HepG2 (cell line): ENCODE data around the gene ARTN. TPM values are rescaled to one million over a fixed set of nuclear protein-coding genes. Genes with fewer than 3 reads are reported as not detected.

ENCODE experiments used
- CENPX ChIP-seq: sonication (generic); formaldehyde crosslinking; IDR thresholded peaks from 2 replicates; pipeline ENCODE4 v1.9.0; 2021; ENCODE audit warnings: mild to moderate bottlenecking, missing genetic modification reagents, moderate library complexity
- DMTF1 ChIP-seq: sonication (generic); formaldehyde crosslinking; IDR thresholded peaks from 2 replicates; pipeline ENCODE4 v1.4.0; 2020; ENCODE audit warnings: mild to moderate bottlenecking, missing genetic modification reagents
- DNMT3B ChIP-seq: conservative IDR thresholded peaks from 2 replicates; pipeline ENCODE4 v1.6.1; 2016; ENCODE audit warnings: missing biosample characterization, control low read depth
- ELK4 ChIP-seq: sonication (generic); formaldehyde crosslinking; IDR thresholded peaks from 2 replicates; pipeline ENCODE4 v1.9.0; 2021; ENCODE audit warnings: missing genetic modification reagents, borderline replicate concordance
- FOXA1 ChIP-seq, 2 experiments: fragments of 450-650 bp in 1 of 2; sonication (generic) in 1 of 2; formaldehyde crosslinking in 1 of 2; IDR thresholded peaks; 2 replicates each; pipeline versions ENCODE4 v1.4.0 to v1.6.1; 2016 to 2020; ENCODE audit warnings: missing genetic modification reagents in 1 of 2
- HES4 ChIP-seq: sonication (generic); formaldehyde crosslinking; IDR thresholded peaks from 2 replicates; pipeline ENCODE4 v1.9.0; 2021; ENCODE audit warnings: mild to moderate bottlenecking, missing genetic modification reagents, borderline replicate concordance
- JUNB ChIP-seq: sonication (generic); formaldehyde crosslinking; IDR thresholded peaks from 2 replicates; pipeline ENCODE4 v1.8.0; 2022; ENCODE audit warnings: missing genetic modification reagents, mild to moderate bottlenecking, borderline replicate concordance
- KAT8 ChIP-seq: IDR thresholded peaks from 2 replicates; pipeline ENCODE4 v1.6.1; 2016; ENCODE audit warnings: missing genetic modification reagents, missing compliant biosample characterization
- KDM3A ChIP-seq: IDR thresholded peaks from 2 replicates; pipeline ENCODE4 v1.6.1; 2018; ENCODE audit warnings: low read depth, missing compliant biosample characterization
- NR1H2 ChIP-seq: sonication (generic); formaldehyde crosslinking; IDR thresholded peaks from 2 replicates; pipeline ENCODE4 v1.8.1; 2022; ENCODE audit warnings: low read depth, missing genetic modification reagents, borderline replicate concordance
- TCF12 ChIP-seq, 2 experiments: fragments of 450-650 bp in 1 of 2; sonication (generic) in 1 of 2; formaldehyde crosslinking in 1 of 2; IDR thresholded peaks; 2 replicates each; pipeline versions ENCODE4 v1.6.1 to v1.8.0; 2017 to 2022; ENCODE audit warnings: antibody characterized with exemption in 1 of 2, mild to moderate bottlenecking in 1 of 2, missing genetic modification reagents in 1 of 2, moderate library complexity in 1 of 2
- TOPORS ChIP-seq: sonication (generic); formaldehyde crosslinking; IDR thresholded peaks from 2 replicates; pipeline ENCODE4 v1.8.0; 2023; ENCODE audit warnings: mild to moderate bottlenecking, missing genetic modification reagents
- ZBTB8A ChIP-seq: sonication (generic); formaldehyde crosslinking; IDR thresholded peaks from 2 replicates; pipeline ENCODE4 v1.4.0; 2020; ENCODE audit warnings: mild to moderate bottlenecking, low read depth, missing genetic modification reagents, borderline replicate concordance
- ZKSCAN5 ChIP-seq: sonication (generic); formaldehyde crosslinking; IDR thresholded peaks from 2 replicates; pipeline ENCODE4 v1.5.1; 2020; ENCODE audit warnings: mild to moderate bottlenecking, missing genetic modification reagents
- ZNF850 ChIP-seq: sonication (generic); formaldehyde crosslinking; conservative IDR thresholded peaks from 2 replicates; pipeline ENCODE4 v1.9.0; 2021; ENCODE audit warnings: mild to moderate bottlenecking, missing genetic modification reagents
- ZSCAN25 ChIP-seq: sonication (generic); formaldehyde crosslinking; IDR thresholded peaks from 2 replicates; pipeline ENCODE4 v1.8.0; 2022; ENCODE audit warnings: mild to moderate bottlenecking, missing genetic modification reagents
- polyA plus RNA-seq, 8 experiments: library from polyadenylated mRNA; depleted of rRNA in 3 of 8; stranded (reverse) in 7 of 8; unstranded in 1 of 8; fragments of >200 nt; fragmentation: Illumina TruSeq in 4 of 8; extraction: Trizol in 4 of 8; gene quantifications; 2 replicates each; pipeline versions ENCODE4 v1.2.1 to v1.2.3, GENCODE V29; 2011 to 2016; ENCODE audit warnings: low read depth in 4 of 8, missing spikeins in 1 of 8, mixed read lengths in 1 of 8; ENCODE audit not compliant: insufficient read depth in 1 of 8
- total RNA-seq, 5 experiments: library from RNA; depleted of rRNA; stranded (reverse); fragments of >200 nt; fragmentation: Illumina TruSeq; extraction: Trizol; gene quantifications; 2 replicates each; pipeline ENCODE4 v1.2.3, GENCODE V29; 2016; ENCODE audit warnings: low read depth in 1 of 5
- TF ChIP-seq, protein P1 (sequence below): IDR thresholded peaks from 2 replicates; pipeline ENCODE4 v1.6.1; 2016; ENCODE audit warnings: low read depth
- TF ChIP-seq, protein P2 (sequence below): sonication (generic); formaldehyde crosslinking; IDR thresholded peaks from 2 replicates; pipeline ENCODE4 v1.5.1; 2020; ENCODE audit warnings: missing genetic modification reagents, mild to moderate bottlenecking, borderline replicate concordance
- TF ChIP-seq, protein P3 (sequence below): sonication (generic); formaldehyde crosslinking; IDR thresholded peaks from 2 replicates; pipeline ENCODE4 v1.4.0; 2020; ENCODE audit warnings: missing genetic modification reagents

ARTN gene
- total and polyA plus RNA-seq, 2 of the 13 experiments (the other 11 are each of a cell fraction or from before 2014, with no cell fraction given): 0.11 to 0.62 TPM

- TF ChIP-seq, protein P1, sequence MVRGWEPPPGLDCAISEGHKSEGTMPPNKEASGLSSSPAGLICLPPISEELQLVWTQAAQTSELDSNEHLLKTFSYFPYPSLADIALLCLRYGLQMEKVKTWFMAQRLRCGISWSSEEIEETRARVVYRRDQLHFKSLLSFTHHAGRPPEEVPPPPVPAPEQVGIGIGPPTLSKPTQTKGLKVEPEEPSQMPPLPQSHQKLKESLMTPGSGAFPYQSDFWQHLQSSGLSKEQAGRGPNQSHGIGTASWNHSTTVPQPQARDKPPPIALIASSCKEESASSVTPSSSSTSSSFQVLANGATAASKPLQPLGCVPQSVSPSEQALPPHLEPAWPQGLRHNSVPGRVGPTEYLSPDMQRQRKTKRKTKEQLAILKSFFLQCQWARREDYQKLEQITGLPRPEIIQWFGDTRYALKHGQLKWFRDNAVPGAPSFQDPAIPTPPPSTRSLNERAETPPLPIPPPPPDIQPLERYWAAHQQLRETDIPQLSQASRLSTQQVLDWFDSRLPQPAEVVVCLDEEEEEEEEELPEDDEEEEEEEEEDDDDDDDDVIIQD (CRISPR knock-in tag): no peak
- TF ChIP-seq ZNF850 (CRISPR knock-in tag) (0 out of 2 replicates have a peak, but pooled peaks have one; percentile 27), JUNB (CRISPR knock-in tag) (no peak), DMTF1 (CRISPR knock-in tag) (no peak), ZBTB8A (CRISPR knock-in tag) (no peak), DNMT3B (no peak), FOXA1 (IDR thresholded peaks at IDR 0.05) (no peak), FOXA1 (CRISPR knock-in tag; IDR thresholded peaks at IDR 0.05) (peak; percentile 61), ELK4 (CRISPR knock-in tag) (no peak), ZKSCAN5 (CRISPR knock-in tag) (no peak), CENPX (CRISPR knock-in tag) (no peak), HES4 (CRISPR knock-in tag) (0 out of 2 replicates have a peak, but pooled peaks have one; percentile 18), TOPORS (CRISPR knock-in tag) (no peak), ZSCAN25 (no peak), NR1H2 (CRISPR knock-in tag) (no peak), TCF12 (IDR thresholded peaks at IDR 0.05) (no peak), TCF12 (CRISPR knock-in tag; IDR thresholded peaks at IDR 0.05) (no peak), KAT8 (no peak), KDM3A (CRISPR knock-in tag) (no peak)
- TF ChIP-seq, protein P2, sequence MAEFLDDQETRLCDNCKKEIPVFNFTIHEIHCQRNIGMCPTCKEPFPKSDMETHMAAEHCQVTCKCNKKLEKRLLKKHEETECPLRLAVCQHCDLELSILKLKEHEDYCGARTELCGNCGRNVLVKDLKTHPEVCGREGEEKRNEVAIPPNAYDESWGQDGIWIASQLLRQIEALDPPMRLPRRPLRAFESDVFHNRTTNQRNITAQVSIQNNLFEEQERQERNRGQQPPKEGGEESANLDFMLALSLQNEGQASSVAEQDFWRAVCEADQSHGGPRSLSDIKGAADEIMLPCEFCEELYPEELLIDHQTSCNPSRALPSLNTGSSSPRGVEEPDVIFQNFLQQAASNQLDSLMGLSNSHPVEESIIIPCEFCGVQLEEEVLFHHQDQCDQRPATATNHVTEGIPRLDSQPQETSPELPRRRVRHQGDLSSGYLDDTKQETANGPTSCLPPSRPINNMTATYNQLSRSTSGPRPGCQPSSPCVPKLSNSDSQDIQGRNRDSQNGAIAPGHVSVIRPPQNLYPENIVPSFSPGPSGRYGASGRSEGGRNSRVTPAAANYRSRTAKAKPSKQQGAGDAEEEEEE (CRISPR knock-in tag): 0 out of 2 replicates have a peak, but pooled peaks have one; percentile 30
- TF ChIP-seq, protein P3, sequence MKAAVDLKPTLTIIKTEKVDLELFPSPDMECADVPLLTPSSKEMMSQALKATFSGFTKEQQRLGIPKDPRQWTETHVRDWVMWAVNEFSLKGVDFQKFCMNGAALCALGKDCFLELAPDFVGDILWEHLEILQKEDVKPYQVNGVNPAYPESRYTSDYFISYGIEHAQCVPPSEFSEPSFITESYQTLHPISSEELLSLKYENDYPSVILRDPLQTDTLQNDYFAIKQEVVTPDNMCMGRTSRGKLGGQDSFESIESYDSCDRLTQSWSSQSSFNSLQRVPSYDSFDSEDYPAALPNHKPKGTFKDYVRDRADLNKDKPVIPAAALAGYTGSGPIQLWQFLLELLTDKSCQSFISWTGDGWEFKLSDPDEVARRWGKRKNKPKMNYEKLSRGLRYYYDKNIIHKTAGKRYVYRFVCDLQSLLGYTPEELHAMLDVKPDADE (CRISPR knock-in tag): 0 out of 2 replicates have a peak, but pooled peaks have one; percentile 32
Observed at GRCh38 chr1:43975249-43975961, 41.8 kb downstream of the ARTN start (continued).
